SK-N-MC (cell line): ENCODE data around the gene IPO7.

ENCODE experiments used
- EZH2 ChIP-seq: fragments of 200-600 bp; sonication (generic); IDR thresholded peaks from one replicate; pipeline ENCODE4 v1.6.1; 2017; ENCODE audit warnings: antibody characterized with exemption
- FOXP2 ChIP-seq: optimal IDR thresholded peaks from 2 replicates; pipeline ENCODE3; 2011; ENCODE audit warnings: mild to moderate bottlenecking, moderate library complexity; ENCODE audit not compliant: insufficient read depth; ENCODE audit errors: extremely low read length, control extremely low read depth
- POLR2AphosphoS5 ChIP-seq: IDR thresholded peaks from 2 replicates; pipeline ENCODE4 v1.6.1; 2012; ENCODE audit warnings: mild to moderate bottlenecking, low read depth, low read length, borderline replicate concordance

DNA sequence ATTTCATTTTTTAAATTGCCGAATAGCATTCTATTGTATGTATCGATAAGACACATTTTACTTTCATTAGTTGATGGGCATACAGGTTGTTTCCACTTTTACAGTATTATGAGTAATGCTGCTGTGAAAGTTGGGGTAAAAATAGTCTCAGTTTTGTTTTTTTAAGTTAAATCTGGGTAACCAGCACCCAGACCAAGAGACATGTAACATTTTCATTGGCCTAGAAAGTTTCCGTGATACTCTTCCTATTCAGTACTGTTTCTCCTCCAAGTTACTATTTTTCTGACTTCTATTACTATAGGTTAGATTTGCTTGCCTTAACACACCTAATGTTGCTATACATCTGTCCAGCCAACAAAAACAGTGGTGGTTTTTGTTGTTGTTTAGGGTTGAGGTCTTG, 12.3 kb downstream of the IPO7 start:
- TF ChIP-seq POLR2AphosphoS5 (no peak), EZH2 (no peak), FOXP2 (no peak)
